Neuron (in vitro differentiated cells): ENCODE results near the gene MCMBP.

ENCODE experiments used
- H2AFZ ChIP-seq: one replicate; pipeline ENCODE4 v1.6.1; 2013; ENCODE audit warnings: low read depth, mild to moderate bottlenecking, inconsistent platforms, low read length, moderate library complexity
- H3K27me3 ChIP-seq: one replicate; pipeline ENCODE4 v1.6.1; 2013; ENCODE audit warnings: low read length; ENCODE audit not compliant: insufficient read depth
- H3K36me3 ChIP-seq: one replicate; pipeline ENCODE4 v1.6.1; 2013; ENCODE audit warnings: low read length; ENCODE audit not compliant: insufficient read depth
- H3K4me1 ChIP-seq: one replicate; pipeline ENCODE4 v1.6.1; 2013; ENCODE audit warnings: low read length; ENCODE audit not compliant: insufficient read depth
- H3K4me3 ChIP-seq: 2 replicates; pipeline ENCODE4 v1.5.1; 2013; ENCODE audit warnings: mild to moderate bottlenecking, low read length, moderate library complexity
- H3K9me3 ChIP-seq: one replicate; pipeline ENCODE4 v1.6.1; 2013; ENCODE audit warnings: low read length

MCMBP gene

GRCh38 chr10:119782981-119783664, 89.5 kb downstream of the MCMBP start:
- H3K9me3 ChIP-seq: no peaks in the 10 kb centered on the region
- H2AFZ ChIP-seq: no peak overlapping the region
- H3K4me1 ChIP-seq: peaks cover 5% of the 10 kb centered on the region
- H3K27me3 ChIP-seq: no peaks in the 10 kb centered on the region
- no peak overlapping the region for H3K4me3 ChIP-seq
- no peaks in the 10 kb centered on the region for H3K36me3 ChIP-seq

DNA sequence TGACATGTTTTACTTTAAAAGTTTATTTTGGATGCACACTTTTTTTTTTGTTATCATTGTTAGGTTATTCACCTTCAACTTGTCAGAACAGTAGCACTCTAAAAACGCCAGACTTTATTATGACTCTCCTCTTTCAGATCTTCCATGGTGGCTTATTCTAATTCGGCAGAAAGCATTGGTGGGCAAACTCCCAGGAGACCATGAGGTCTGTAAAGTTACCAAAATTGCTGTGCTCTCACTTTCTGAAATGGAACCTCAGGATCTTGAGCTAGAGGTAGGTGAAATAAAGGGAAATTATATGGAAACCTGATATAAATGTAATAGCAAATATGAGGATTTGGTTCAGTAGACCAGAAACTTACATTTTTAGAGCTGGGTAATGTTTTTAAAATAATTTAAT, 91.1 kb downstream of the MCMBP start:
- Histone ChIP-seq H3K4me1 (peaks cover 5% of the 10 kb centered on the region), H3K36me3 (no peaks in the 10 kb centered on the region), H3K9me3 (no peaks in the 10 kb centered on the region), H2AFZ (no peak overlapping the region), H3K4me3 (no peak overlapping the region), H3K27me3 (no peaks in the 10 kb centered on the region)

GRCh38 chr10:119780879-119781480, 91.7 kb downstream of the MCMBP start:
- Histone ChIP-seq H3K4me1 (peaks cover 1% of the 10 kb centered on the region), H3K36me3 (no peaks in the 10 kb centered on the region), H2AFZ (no peak overlapping the region), H3K9me3 (no peaks in the 10 kb centered on the region), H3K27me3 (no peaks in the 10 kb centered on the region), H3K4me3 (no peak overlapping the region)
